HTERT RPE-1 (cell line): ENCODE data around the gene DMAC1.

ENCODE experiments used
- in situ Hi-C: fragments of 300-500 bp; cut with MboI; formaldehyde crosslinking; loops from 4 replicates; pipeline ENCODE4 v1.14.3; 2020; ENCODE audit warnings: low sequenced_read_pairs

DMAC1 gene

GRCh38 chr9:7783635-7784063 is 15.9 kb downstream of the DMAC1 start:
- in situ Hi-C loops, result no loop called here

DNA sequence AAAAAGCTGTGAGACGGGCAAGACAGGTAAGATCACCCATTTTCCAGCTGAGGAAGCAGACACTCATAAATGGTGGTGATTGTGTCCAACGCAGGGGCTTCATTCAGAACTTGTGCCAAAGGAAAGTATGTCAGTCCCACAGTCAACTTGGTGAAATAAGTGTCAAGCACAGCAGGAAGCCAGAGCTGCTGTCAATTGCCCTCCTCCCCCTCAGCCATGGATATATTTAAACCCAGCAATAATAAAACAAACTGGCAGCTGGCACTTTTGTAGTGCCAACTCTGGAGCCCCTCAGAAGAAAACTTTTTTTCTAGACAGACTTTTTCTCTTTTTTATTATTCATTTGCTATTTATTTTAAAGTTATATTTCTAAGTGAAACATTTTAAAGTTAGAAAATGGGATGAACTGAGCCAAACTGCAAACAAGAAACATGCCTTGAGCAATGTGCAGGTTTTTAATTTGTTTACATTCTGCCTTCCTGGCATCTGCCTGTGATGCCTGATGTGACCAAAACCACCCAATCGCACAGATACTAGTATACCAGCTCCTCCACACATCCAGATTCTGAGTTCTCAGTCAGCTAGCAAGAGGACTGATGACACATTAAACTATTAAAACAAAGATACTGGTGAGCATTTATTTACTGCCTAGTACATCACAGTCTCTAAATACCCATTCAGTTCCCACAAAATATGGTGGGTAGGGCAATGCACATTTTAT is 17.0 kb downstream of the DMAC1 start:
- in situ Hi-C loops, result no loop called here

GRCh38 chr9:7780261-7780988 is 19.2 kb downstream of the DMAC1 start:
- in situ Hi-C loops, result no loop called here

GRCh38 chr9:7778851-7779600 is 20.6 kb downstream of the DMAC1 start:
- in situ Hi-C loops, result no loop called here

- in situ Hi-C loops, result no loop called here
These were observed 21.8 kb downstream of the DMAC1 start for GRCh38 chr9:7777771-7778170.

DNA sequence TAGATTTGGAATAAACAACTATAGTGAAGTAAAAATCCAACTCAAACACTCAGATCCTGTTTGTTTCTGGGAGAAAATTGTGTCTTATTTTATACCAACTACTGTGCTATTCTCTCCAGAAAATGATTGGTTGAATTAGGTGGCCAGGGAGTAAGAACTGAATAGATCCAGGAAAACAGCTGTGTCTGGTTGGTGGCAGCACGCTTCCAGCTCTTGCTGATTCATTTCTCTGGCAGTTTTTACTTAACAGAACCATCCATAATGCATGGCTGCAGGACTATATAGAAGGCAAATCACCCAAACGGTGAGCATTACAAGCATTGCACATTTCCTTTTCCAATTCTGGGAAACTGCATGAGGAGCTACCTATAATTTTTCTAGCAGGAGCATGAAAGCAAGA is 29.5 kb downstream of the DMAC1 start:
- in situ Hi-C loops, result no loop called here

DNA sequence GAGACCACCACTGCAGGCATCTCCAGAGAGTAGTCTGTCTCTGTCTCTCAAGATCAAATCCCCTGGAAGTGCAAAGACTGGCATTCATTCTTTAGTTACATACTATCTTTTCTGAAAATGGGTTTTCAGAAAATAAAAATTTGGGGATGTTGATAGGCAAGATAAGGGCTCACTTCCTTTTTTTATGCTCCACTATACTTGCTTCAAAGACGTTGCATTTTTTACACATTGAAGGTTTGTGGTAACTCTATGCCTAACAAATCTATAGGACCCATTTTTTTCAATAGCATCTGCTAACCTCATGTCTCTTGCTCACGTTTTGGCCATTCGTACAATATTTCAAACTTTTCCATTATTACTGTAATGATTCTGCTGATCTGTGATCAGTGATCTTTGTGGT is 37.0 kb downstream of the DMAC1 start:
- in situ Hi-C loops, result no loop called here

DNA sequence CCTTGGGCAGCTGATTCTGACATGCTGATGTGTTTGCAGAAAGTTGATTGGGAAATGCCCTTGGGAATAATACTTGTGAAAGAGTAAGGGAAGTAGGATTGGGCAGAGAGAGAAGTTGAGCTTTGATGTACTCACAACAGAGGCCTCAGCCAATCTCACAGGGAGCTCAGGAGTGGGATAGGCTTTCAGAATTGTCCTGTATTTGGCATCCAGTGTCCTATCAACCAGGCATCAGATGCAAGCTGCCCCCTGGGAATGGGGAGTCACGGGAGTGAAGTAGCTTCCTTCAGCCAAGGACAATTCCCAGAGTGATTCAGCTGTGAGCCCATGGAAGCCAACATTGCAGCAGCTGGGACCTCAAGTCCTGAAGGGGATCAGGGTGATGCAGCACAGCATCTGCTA is 39.6 kb downstream of the DMAC1 start:
- in situ Hi-C loops, result no loop called here

DNA sequence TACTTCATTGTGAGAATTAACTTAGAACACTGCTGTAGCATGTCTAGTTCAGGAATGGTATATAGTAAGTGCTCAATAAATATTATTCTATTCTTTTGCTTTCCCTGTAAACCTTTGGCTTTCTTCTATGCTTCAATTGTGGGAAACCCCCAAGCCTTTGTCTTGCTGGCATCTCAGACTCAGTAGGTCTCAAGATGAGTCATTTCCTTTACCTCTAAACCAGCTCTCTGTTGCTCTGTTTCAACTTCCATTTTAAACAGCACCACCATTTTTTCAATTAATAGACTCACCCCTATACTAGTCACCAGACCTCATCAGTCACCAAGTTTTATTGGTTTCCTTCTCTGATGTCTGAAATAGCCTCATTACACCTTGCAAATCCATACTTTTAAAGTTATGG is 43.5 kb downstream of the DMAC1 start:
- in situ Hi-C loops, result no loop called here

DNA sequence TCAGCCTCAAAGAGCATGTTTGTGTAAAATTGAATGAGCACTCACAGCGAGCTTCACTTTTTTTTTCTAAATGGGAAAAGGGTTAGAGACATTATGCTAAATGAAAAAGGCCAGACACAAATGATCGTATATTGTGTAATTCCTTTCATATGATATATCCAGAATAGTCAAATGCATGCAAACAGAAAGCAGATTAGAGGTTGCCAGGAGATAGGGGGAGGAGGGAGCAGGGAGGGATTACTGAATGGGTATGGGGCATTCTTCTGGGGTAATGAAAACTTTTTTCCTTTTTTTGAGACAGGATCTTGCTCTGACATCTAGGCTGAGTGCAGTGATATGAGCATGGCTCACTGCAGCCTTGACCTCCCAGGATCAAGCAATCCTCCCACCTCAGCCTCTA is 47.1 kb downstream of the DMAC1 start:
- in situ Hi-C loops, result no loop called here
